GM12892 (cell line): ENCODE data around the gene RHOH.

Source experiments
- DNase-seq: peaks from one replicate; pipeline ENCODE4 v3.0.0; 2011; ENCODE audit not compliant: insufficient read length
- FAIRE-seq: peaks from 2 replicates; lab custom pipeline; 2011; peaks lifted over from hg19 to GRCh38; lab: Jason Lieb, UNC
- POLR2A ChIP-seq: IDR thresholded peaks from 2 replicates; pipeline ENCODE4 v1.6.1; 2011; ENCODE audit warnings: low read depth, low read length, control low read depth
- POLR2AphosphoS5 ChIP-seq: IDR thresholded peaks from 2 replicates; pipeline ENCODE4 v1.6.1; 2011; ENCODE audit warnings: low read depth, low read length, control low read depth
- TAF1 ChIP-seq: IDR thresholded peaks from 2 replicates; pipeline ENCODE4 v1.6.1; 2011; ENCODE audit warnings: low read depth, mild to moderate bottlenecking, control low read depth, low read length, borderline replicate concordance

The RHOH gene

GRCh38 chr4:40228497-40229365 is 31.9 kb downstream of the RHOH start:
- DNase-seq (no peak), FAIRE-seq (peak; percentile 90)
- TF ChIP-seq TAF1, result no peak
- peak; percentile 48 for TF ChIP-seq POLR2AphosphoS5

- DNase-seq (no peak), FAIRE-seq (no peak)
- TF ChIP-seq POLR2AphosphoS5 (no peak), POLR2A (no peak), TAF1 (no peak)
These were observed 34.6 kb downstream of the RHOH start for GRCh38 chr4:40231316-40231863.

- FAIRE-seq, result peak; percentile 5
These were observed 35.8 kb downstream of the RHOH start for GRCh38 chr4:40232610-40233009.

GRCh38 chr4:40233227-40233626 is 36.4 kb downstream of the RHOH start:
- DNase-seq, result no peak
- FAIRE-seq, result no peak
- TF ChIP-seq POLR2A (no peak), POLR2AphosphoS5 (no peak), TAF1 (no peak)

More at GRCh38 chr4:40232610-40233009, 35.8 kb downstream of the RHOH start:
- TF ChIP-seq POLR2A (no peak), POLR2AphosphoS5 (no peak), TAF1 (no peak)
- no peak for DNase-seq

GRCh38 chr4:40234519-40235039 is 37.7 kb downstream of the RHOH start:
- DNase-seq (no peak), FAIRE-seq (no peak)
- TF ChIP-seq POLR2A (no peak), TAF1 (no peak), POLR2AphosphoS5 (no peak)

- TF ChIP-seq TAF1 (no peak), POLR2AphosphoS5 (0 out of 2 replicates have a peak, but pooled peaks have one; percentile 37), POLR2A (peak; percentile 29; the same call in 1 of the 2 replicates)
- FAIRE-seq (no peak), DNase-seq (no peak)
These were observed 41.3 kb downstream of the RHOH start for GRCh38 chr4:40238008-40238699.

GRCh38 chr4:40238700-40239548 is 42.1 kb downstream of the RHOH start:
- DNase-seq, result no peak
- TF ChIP-seq POLR2AphosphoS5 (no peak), POLR2A (no peak), TAF1 (no peak)
- FAIRE-seq, result no peak

- no peak for DNase-seq
- no peak for FAIRE-seq
- no peak for TF ChIP-seq POLR2A
- TF ChIP-seq TAF1, result no peak
- TF ChIP-seq POLR2AphosphoS5, result no peak
These were observed 43.3 kb downstream of the RHOH start for GRCh38 chr4:40240040-40240653.

GRCh38 chr4:40241026-40241425 is 44.2 kb downstream of the RHOH start:
- no peak for DNase-seq
- no peak for FAIRE-seq
- TF ChIP-seq POLR2A, result 0 out of 2 replicates have a peak, but pooled peaks have one; percentile 10
- no peak for TF ChIP-seq TAF1

GRCh38 chr4:40241941-40242340 is 45.1 kb downstream of the RHOH start:
- no peak for TF ChIP-seq POLR2A
- TF ChIP-seq TAF1, result no peak
- no peak for TF ChIP-seq POLR2AphosphoS5
- DNase-seq, result no peak
- FAIRE-seq, result no peak

GRCh38 chr4:40243386-40243948 is 46.6 kb downstream of the RHOH start:
- no peak for TF ChIP-seq TAF1
- no peak for TF ChIP-seq POLR2A
- TF ChIP-seq POLR2AphosphoS5, result peak; percentile 33; the same call in 1 of the 2 replicates
- FAIRE-seq (no peak), DNase-seq (no peak)
